GM21360 (cell line): Measurements from ENCODE around the gene SLF2.
A peak's percentile ranks its signal among the peaks of the same experiment; 100 is the strongest.

ENCODE experiments used
- ATAC-seq: cut with Tn5 transposase; IDR thresholded peaks from one replicate; pipeline ENCODE4 v1.9.1; 2021; ENCODE audit warnings: mild to moderate bottlenecking, moderate library complexity; ENCODE audit not compliant: unreplicated experiment

Gene SLF2

GRCh38 chr10:101012525-101013364 is 100.0 kb downstream of the SLF2 start:
- ATAC-seq, result peak; percentile 75

GRCh38 chr10:101013365-101013825 is 100.6 kb downstream of the SLF2 start:
- no peak for ATAC-seq

- no peak for ATAC-seq
Measured at GRCh38 chr10:101014230-101014884, 101.6 kb downstream of the SLF2 start.
